A673 (cell line): ENCODE results near the gene PRKG1. TPM values are rescaled to one million over a fixed set of nuclear protein-coding genes. Genes with fewer than 3 reads are reported as not detected.

Source experiments
- BruUV-seq: library from RNA; stranded (reverse); fragments of 400-500 nt; replicated peaks from 2 replicates; lab custom pipeline; 2021; lab: Mats Ljungman, UMichigan
- CTCF ChIA-PET: fragments of 300-600 bp; sonication (Branson Sonifier 250); formaldehyde crosslinking; loops from one replicate; lab custom pipeline; 2022; ENCODE audit warnings: antibody characterized with exemption; lab: Charles Lee
- POLR2A ChIA-PET: fragments of 300-600 bp; sonication (Branson Sonifier 250); formaldehyde crosslinking; loops from one replicate; lab custom pipeline; 2022; ENCODE audit warnings: antibody characterized with exemption; ENCODE audit not compliant: low non-redundant PET; lab: Charles Lee
- DNase-seq: peaks from one replicate; pipeline ENCODE4 v3.0.0-alpha.2; 2015; ENCODE audit warnings: low spot score
- H3K27ac ChIP-seq: fragments of 200-600 bp; sonication (generic); 2 replicates; pipeline ENCODE4 v1.5.1; 2016; ENCODE audit warnings: mixed run types, low read depth, mild to moderate bottlenecking, mixed read lengths, antibody characterized with exemption, low read length; ENCODE audit not compliant: poor library complexity, severe bottlenecking
- H3K27me3 ChIP-seq: fragments of 200-600 bp; sonication (generic); replicated peaks from 2 replicates; pipeline ENCODE4 v1.6.1; 2017; ENCODE audit warnings: mixed run types, low read depth, mild to moderate bottlenecking, mixed read lengths, antibody characterized with exemption, low read length; ENCODE audit not compliant: insufficient read depth, poor library complexity
- H3K36me3 ChIP-seq: fragments of 200-600 bp; sonication (generic); 2 replicates; pipeline ENCODE4 v1.6.1; 2016; ENCODE audit warnings: mixed run types, mild to moderate bottlenecking, mixed read lengths, antibody characterized with exemption, low read length; ENCODE audit not compliant: insufficient read depth, poor library complexity, severe bottlenecking
- H3K4me1 ChIP-seq: fragments of 200-600 bp; sonication (generic); 2 replicates; pipeline ENCODE4 v1.6.1; 2017; ENCODE audit warnings: mixed run types, mild to moderate bottlenecking, mixed read lengths, antibody characterized with exemption, low read length; ENCODE audit not compliant: insufficient read depth, poor library complexity, severe bottlenecking
- H3K4me3 ChIP-seq: fragments of 200-600 bp; sonication (generic); 2 replicates; pipeline ENCODE4 v1.5.1; 2016; ENCODE audit warnings: low read depth, mixed run types, mild to moderate bottlenecking, mixed read lengths, low read length; ENCODE audit not compliant: poor library complexity, severe bottlenecking
- H3K9me3 ChIP-seq: fragments of 200-600 bp; sonication (generic); 2 replicates; pipeline ENCODE4 v1.6.1; 2016; ENCODE audit warnings: mixed run types, low read depth, mild to moderate bottlenecking, mixed read lengths, antibody characterized with exemption, low read length; ENCODE audit not compliant: poor library complexity, severe bottlenecking
- EZH2 ChIP-seq: fragments of 200-600 bp; sonication (generic); IDR thresholded peaks from 2 replicates; pipeline ENCODE4 v1.6.1; 2017; ENCODE audit warnings: borderline replicate concordance, low read depth, mild to moderate bottlenecking, mixed read lengths, antibody characterized with exemption, low read length; ENCODE audit not compliant: poor library complexity, severe bottlenecking
- intact Hi-C: fragments of 100-400 bp; cut with micrococcal nuclease; formaldehyde crosslinking; loops from one replicate; pipeline ENCODE4 v1.10.0; 2022; ENCODE audit not compliant: unreplicated experiment
- total RNA-seq: library from RNA; stranded (reverse); gene quantifications from 2 replicates; pipeline ENCODE4 v1.2.3, GENCODE V29; 2021
- TF ChIP-seq, protein P1 (sequence below): fragments of 300-800, 200-600 bp; sonication (generic); conservative IDR thresholded peaks from 2 replicates; pipeline ENCODE4 v1.5.1; 2017; ENCODE audit warnings: low read depth, mild to moderate bottlenecking, antibody characterized with exemption, low read length, moderate library complexity, mixed read lengths

The PRKG1 gene
- total RNA-seq, 1 experiment from 2014 or later: 0.58 TPM

DNA sequence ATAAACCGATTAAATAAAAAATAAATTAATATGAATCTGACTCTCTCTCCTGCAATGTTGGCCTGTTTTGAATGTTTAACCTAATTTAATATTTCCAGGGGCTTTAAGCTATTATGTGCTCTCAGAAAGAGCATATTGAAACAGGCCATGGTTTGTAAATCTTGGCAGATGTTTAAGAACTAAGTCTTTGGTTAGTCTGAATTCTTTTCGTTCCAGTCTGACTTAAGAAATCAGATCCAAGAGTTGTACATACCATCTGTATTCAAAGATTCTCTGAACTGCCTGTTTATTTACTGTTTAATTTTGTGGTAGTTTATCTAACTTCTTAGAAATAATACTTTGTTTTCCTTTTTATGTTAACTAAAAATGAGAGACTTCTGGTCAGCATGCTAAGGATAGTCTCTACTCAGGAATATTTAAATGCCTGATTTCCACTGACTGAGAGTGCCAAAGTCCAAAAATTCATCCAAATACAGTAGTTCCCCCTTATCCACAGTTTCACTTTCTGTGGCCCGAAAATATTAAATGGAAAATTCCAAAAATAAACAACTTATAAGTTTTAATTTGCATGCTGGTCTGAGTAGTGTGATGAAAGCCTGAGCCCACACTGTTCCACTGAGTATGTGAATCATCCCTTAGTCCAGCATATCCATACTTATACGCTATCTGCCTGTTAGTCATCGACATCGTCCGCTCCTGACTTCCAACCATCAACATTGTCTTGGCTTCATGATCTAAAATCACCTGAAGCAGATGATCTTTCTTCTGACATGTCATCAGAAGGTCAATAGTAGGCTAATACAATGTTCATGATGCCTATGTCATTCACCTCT is 863.2 kb downstream of the PRKG1 start:
- Histone ChIP-seq H3K4me3 (no peak overlapping the region), H3K27ac (no peak overlapping the region), H3K4me1 (no peaks in the 10 kb centered on the region), H3K9me3 (no peaks in the 10 kb centered on the region), H3K36me3 (no peaks in the 10 kb centered on the region), H3K27me3 (peaks cover 7% of the 10 kb centered on the region)
- DNase-seq: no peak
- ChIA-PET POLR2A (no interaction called here), CTCF (no interaction called here)
- intact Hi-C loops: no loop called here
- no peak for TF ChIP-seq EZH2
- TF ChIP-seq, protein P1, sequence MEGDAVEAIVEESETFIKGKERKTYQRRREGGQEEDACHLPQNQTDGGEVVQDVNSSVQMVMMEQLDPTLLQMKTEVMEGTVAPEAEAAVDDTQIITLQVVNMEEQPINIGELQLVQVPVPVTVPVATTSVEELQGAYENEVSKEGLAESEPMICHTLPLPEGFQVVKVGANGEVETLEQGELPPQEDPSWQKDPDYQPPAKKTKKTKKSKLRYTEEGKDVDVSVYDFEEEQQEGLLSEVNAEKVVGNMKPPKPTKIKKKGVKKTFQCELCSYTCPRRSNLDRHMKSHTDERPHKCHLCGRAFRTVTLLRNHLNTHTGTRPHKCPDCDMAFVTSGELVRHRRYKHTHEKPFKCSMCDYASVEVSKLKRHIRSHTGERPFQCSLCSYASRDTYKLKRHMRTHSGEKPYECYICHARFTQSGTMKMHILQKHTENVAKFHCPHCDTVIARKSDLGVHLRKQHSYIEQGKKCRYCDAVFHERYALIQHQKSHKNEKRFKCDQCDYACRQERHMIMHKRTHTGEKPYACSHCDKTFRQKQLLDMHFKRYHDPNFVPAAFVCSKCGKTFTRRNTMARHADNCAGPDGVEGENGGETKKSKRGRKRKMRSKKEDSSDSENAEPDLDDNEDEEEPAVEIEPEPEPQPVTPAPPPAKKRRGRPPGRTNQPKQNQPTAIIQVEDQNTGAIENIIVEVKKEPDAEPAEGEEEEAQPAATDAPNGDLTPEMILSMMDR: no peak
- no TSS peak for BruUV-seq

DNA sequence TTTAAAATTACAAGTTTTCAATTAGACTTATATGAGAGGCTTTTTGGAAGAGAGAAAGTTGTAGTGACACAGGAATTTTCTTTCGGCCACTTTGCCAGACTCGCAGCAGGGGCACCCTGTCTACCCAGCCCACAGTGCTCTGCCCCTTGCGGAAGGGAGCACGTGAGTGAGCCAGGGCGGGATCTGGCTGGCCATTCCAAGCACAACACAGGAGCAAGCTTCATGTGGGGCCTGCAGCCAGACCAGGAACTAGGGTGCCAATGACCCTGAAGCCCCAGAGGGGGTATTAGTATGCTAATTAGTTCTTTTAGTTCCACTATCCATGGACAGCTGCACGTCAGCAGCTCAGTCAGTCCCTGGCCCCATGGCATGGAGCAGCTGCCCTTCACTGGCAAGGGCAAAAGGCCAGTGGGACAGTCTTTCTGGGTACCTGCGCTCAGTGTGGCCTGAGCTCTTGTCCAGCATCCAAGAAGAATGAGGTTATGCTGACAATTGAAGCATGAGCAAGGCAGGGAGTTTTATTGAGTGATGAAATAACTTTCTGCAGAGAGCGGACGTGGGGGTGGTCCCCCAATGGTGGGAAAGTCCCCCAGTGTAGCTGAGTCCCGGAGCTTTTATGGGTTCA is 876.2 kb downstream of the PRKG1 start:
- H3K4me3 ChIP-seq: no peak overlapping the region
- no peak for DNase-seq
- no peaks in the 10 kb centered on the region for H3K27me3 ChIP-seq
- H3K9me3 ChIP-seq: no peaks in the 10 kb centered on the region
- ChIA-PET CTCF (no interaction called here), POLR2A (no interaction called here)
- H3K36me3 ChIP-seq: no peaks in the 10 kb centered on the region
- no TSS peak for BruUV-seq
- TF ChIP-seq, protein P1: no peak
- no peak for TF ChIP-seq EZH2
- H3K4me1 ChIP-seq: no peaks in the 10 kb centered on the region
- intact Hi-C loops: no loop called here
- H3K27ac ChIP-seq: no peak overlapping the region

DNA sequence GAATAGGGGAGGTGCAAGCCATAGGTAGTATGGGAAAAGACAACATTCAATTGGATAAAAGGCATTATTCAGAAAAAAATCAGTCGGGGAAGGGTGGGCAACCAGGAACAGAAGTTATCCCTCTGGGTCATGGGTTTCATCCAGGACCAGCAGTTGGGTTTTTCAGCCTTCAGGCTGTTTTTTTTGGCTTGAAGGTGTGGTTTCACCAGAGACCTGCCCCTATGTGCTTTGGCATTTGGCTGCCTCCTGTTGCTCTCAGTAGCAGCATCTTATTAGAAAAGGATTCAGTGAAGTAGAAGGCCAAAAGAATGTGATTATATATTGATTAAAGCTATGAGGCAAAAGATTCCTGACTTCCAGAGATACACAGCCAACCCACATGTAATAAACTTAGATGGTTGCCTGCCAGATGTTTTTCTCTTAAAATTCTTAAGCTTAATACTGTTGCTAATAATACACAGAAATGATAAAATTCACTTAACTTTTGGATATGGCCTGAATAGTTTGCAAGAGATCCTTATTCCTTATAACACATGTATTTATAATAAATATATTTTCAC is 876.8 kb downstream of the PRKG1 start:
- no TSS peak for BruUV-seq
- CTCF ChIA-PET: interaction anchor here (0.6 kb wide), 1 partner anchor 405 kb away, joined by 3 read pairs; no protein-coding TSS in a partner anchor

More for the DNA sequence above, 876.8 kb downstream of the PRKG1 start:
- DNase-seq: no peak
- POLR2A ChIA-PET: no interaction called here
- no peak overlapping the region for H3K27ac ChIP-seq
- TF ChIP-seq, protein P1: no peak
- TF ChIP-seq EZH2: no peak
- intact Hi-C loops: no loop called here
- H3K27me3 ChIP-seq: no peaks in the 10 kb centered on the region
- H3K4me1 ChIP-seq: no peaks in the 10 kb centered on the region
- H3K4me3 ChIP-seq: no peak overlapping the region
- H3K36me3 ChIP-seq: no peaks in the 10 kb centered on the region
- H3K9me3 ChIP-seq: no peaks in the 10 kb centered on the region
